AG09319 (cell line): ENCODE data around the gene RPL12.
"Not testable (repeated sequence)": the region's sequence is repeated elsewhere in the genome, so short reads cannot be mapped to it uniquely, and the experiment has no call there.

Source experiments
- DNase-seq: peaks from one replicate; pipeline ENCODE4 v3.0.0-alpha.2; 2010; ENCODE audit warnings: low read depth; ENCODE audit errors: extremely low read depth
- CTCF ChIP-seq: IDR thresholded peaks from 2 replicates; pipeline ENCODE4 v1.5.1; 2011; ENCODE audit warnings: low read depth, mild to moderate bottlenecking, inconsistent platforms, low read length, moderate library complexity

Gene RPL12

GRCh38 chr9:127473501-127473900 is 22.3 kb upstream of the RPL12 start:
- no peak for DNase-seq
- no peak for TF ChIP-seq CTCF

GRCh38 chr9:127470662-127471061 is 19.5 kb upstream of the RPL12 start:
- no peak for DNase-seq
- no peak for TF ChIP-seq CTCF

GRCh38 chr9:127467621-127468020 is 16.4 kb upstream of the RPL12 start:
- DNase-seq = no peak
- no peak for TF ChIP-seq CTCF

- DNase-seq = not testable (repeated sequence)
These were observed 15.3 kb upstream of the RPL12 start for GRCh38 chr9:127466407-127466917.

GRCh38 chr9:127463911-127464310 is 12.7 kb upstream of the RPL12 start:
- TF ChIP-seq CTCF = no peak

GRCh38 chr9:127463382-127463781 is 12.2 kb upstream of the RPL12 start:
- no peak for TF ChIP-seq CTCF
- no peak for DNase-seq

More at GRCh38 chr9:127463911-127464310, 12.7 kb upstream of the RPL12 start:
- no peak for DNase-seq

- no peak for DNase-seq
These were observed 7.7 kb upstream of the RPL12 start for GRCh38 chr9:127458921-127459320.

More at GRCh38 chr9:127458921-127459320, 7.7 kb upstream of the RPL12 start:
- TF ChIP-seq CTCF = no peak
